Stimulated activated CD4-positive, alpha-beta T cell treated with anti-CD3 and anti-CD28 coated beads, TNF-alpha, amount 100 ng/mL, for 24 hours (primary cell): ENCODE data around the gene ANKRD55.

ENCODE experiments used
- DNase-seq, 3 experiments: peaks; one replicate each; pipeline ENCODE4 v3.0.0-alpha.2; 2020; ENCODE audit warnings: low read depth in 3 of 3

The ANKRD55 gene

GRCh38 chr5:56078278-56079156 is 154.6 kb downstream of the ANKRD55 start:
- no peak for DNase-seq

- DNase-seq = no peak
These were observed 155.3 kb downstream of the ANKRD55 start for GRCh38 chr5:56077796-56078233.

- DNase-seq = no peak
These were observed 156.6 kb downstream of the ANKRD55 start for GRCh38 chr5:56076486-56076885.

DNA sequence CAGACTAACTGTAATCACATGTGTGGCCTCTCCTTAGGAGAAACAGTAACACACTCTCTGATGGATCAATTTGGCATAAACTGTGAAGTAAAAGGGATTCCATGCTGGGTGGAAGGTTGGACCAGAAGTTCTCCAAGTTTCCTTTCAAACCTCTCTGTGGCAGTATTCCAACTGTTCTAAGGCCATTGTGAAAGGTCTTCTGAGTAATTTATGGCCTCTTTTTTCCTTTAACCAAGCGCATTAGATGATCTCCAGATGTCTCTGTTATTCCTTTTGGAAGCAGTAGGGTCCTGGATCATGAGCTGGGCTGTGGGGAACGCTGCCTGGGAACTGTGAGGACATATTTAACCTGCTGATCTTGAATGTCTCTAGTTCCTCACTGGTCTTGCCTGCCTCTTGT is 157.8 kb downstream of the ANKRD55 start:
- no peak for DNase-seq

GRCh38 chr5:56072863-56073766 is 160.0 kb downstream of the ANKRD55 start:
- no peak for DNase-seq

- DNase-seq = no peak
These were observed 161.7 kb downstream of the ANKRD55 start for GRCh38 chr5:56071470-56071869.

- no peak for DNase-seq
These were observed 162.2 kb downstream of the ANKRD55 start for GRCh38 chr5:56070851-56071465.

DNA sequence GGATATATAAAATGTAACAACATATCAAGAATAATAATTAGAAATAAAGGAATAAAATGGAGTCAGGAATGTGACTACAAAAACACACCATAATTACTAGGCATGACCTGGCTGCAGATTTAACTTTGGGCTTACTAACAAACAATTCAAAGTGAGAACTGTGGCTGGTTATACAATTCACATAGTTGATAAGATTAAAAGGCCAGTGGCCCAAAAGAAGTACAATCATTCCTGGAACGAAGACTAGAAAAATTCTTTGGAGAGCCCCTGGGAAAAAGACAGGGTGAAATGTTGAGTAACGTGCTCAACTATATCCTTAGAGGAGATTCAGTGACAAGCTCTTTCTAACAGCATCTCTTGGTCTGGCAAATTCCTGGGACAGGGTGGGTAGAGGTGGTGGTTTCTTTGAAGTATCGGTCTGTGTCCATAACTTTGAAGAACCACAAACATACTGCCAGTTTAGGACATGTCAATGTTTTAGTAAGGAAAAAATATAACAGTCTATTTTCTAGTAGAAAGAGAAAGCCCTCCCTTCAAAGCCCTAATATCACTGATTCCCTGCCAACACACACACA is 163.4 kb downstream of the ANKRD55 start:
- DNase-seq = no peak

- no peak for DNase-seq
These were observed 166.1 kb downstream of the ANKRD55 start for GRCh38 chr5:56066931-56067450.

GRCh38 chr5:56064984-56065383 is 168.1 kb downstream of the ANKRD55 start:
- DNase-seq = no peak

GRCh38 chr5:56060276-56061110 is 172.6 kb downstream of the ANKRD55 start:
- DNase-seq = peak in 1 of 3 experiments; percentile 41

- DNase-seq = no peak
These were observed 173.3 kb downstream of the ANKRD55 start for GRCh38 chr5:56059854-56060253.

GRCh38 chr5:56056875-56057274 is 176.3 kb downstream of the ANKRD55 start:
- no peak for DNase-seq

GRCh38 chr5:56055859-56056258 is 177.3 kb downstream of the ANKRD55 start:
- DNase-seq = no peak

DNA sequence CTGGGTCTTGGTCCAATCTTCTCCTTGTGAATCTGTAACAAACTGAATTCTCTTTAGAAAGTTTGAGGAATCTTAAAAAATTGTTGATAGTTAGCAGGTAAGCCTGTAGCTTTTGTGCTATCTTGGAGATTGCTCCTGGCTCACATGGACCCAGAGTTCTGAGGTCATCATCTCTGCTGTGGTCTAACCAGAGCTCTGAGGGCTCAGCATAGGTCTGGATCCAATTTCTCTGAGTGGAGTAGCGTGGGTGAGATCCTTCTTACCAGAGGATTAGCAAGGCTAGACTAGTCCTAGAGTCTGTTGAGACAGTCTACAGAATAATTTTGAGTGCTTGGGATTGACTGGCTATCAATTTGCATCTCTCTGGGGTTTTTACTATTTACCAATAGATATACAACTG is 177.8 kb downstream of the ANKRD55 start:
- no peak for DNase-seq

DNA sequence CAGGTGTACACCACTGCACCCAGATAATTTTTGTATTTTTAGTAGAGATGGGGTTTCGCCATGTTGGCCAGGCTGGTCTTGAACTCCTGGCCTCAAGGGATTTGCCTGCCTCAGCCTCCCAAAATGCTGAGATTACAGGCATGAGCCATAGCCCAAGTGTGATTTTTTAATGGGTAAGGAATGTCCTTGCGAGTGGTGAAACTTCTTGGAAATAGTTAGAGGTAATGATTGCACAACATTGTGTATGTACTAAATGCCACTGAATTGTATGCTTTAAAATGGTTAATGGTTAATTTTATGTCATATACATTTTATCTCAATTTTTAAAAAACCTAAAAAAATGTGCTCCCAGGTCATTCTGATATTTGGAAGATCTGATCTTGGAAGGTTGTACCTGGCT is 178.5 kb downstream of the ANKRD55 start:
- DNase-seq = no peak

DNA sequence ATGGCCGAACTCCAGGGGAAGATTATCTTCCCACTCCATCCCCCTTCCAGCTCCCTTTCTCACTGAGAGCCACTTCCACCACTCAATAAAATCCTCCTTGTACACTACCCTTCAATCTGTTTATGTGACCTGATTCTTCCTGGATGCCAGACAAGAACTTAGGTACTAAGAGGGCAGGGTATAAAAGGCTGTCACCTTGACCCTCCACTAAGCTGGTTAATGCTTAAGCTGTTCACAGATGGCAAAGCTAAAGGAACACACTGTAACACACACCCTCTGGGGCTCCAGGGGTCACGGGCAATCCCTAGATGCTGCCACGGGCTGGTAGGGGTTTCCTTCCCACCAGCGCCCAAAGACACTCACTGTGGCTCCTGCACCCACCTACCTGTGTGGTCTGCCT is 179.8 kb downstream of the ANKRD55 start:
- no peak for DNase-seq

- DNase-seq = no peak
These were observed 180.4 kb downstream of the ANKRD55 start for GRCh38 chr5:56052735-56053134.

DNA sequence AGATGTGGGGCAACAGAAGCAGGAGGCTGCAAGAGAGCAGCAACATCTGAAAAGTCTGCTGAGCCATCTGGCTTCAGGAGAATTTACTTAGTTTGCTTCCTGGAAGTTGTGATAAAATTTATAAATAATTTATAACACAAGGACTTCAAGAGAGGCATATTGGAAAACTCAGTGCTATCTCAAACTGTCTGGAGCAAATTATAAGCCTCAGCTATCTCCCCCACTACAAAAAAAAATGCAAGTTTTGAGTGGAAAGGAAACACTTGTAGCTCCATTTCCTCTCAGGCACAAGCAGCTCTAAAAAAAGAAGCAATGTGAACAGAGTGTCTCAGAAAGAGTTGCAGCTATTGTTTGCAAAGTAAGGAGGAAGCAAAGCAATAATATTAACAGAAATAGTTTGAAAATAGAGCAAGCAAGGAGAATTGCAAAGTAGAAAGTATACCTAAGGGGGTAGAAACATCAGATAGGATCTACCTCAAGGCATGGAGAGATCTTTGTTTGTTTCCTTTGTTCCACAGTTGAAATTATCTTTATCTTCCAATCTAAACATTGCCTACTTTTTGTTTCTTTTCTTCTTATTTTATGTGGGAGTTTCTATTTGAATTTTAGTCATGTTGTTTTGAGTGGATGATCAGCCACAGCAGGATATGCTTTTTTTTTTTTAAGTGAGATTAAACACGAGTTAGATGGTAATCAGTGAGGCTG is 182.4 kb downstream of the ANKRD55 start:
- no peak for DNase-seq
